HG03571 (cell line): Measurements from ENCODE around the gene KBTBD12.
"Not testable (repeated sequence)": the region's sequence is repeated elsewhere in the genome, so short reads cannot be mapped to it uniquely, and the experiment has no call there.

Experiments
- ATAC-seq: cut with Tn5 transposase; IDR thresholded peaks from one replicate; pipeline ENCODE4 v1.9.1; 2021; ENCODE audit not compliant: unreplicated experiment

Gene KBTBD12

GRCh38 chr3:127915115-127915936, at the start of gene KBTBD12:
TSS of gene KBTBD12 (plus strand) at chr3:127915232. CDS start at chr3:127923062, 7,830 bp downstream.
- ATAC-seq, result no peak

GRCh38 chr3:127865941-127866340, 49.1 kb upstream of the KBTBD12 start:
- ATAC-seq, result no peak

- ATAC-seq, result no peak
Measured at GRCh38 chr3:127867412-127867811, 47.6 kb upstream of the KBTBD12 start.

GRCh38 chr3:127867986-127868385, 47.0 kb upstream of the KBTBD12 start:
- ATAC-seq, result no peak

GRCh38 chr3:127870156-127870555, 44.9 kb upstream of the KBTBD12 start:
- ATAC-seq, result no peak

- ATAC-seq, result not testable (repeated sequence)
Measured at GRCh38 chr3:127874097-127874496, 40.9 kb upstream of the KBTBD12 start.

- ATAC-seq, result no peak
Measured at GRCh38 chr3:127881586-127881985, 33.4 kb upstream of the KBTBD12 start.

- no peak for ATAC-seq
Measured at GRCh38 chr3:127884041-127884440, 31.0 kb upstream of the KBTBD12 start.

- ATAC-seq, result no peak
Measured at GRCh38 chr3:127886231-127886955, 28.6 kb upstream of the KBTBD12 start.

GRCh38 chr3:127886956-127887231, 28.1 kb upstream of the KBTBD12 start:
- no peak for ATAC-seq

GRCh38 chr3:127887321-127887720, 27.7 kb upstream of the KBTBD12 start:
- ATAC-seq, result no peak

- ATAC-seq, result no peak
Measured at GRCh38 chr3:127888156-127888555, 26.9 kb upstream of the KBTBD12 start.

- ATAC-seq, result no peak
Measured at GRCh38 chr3:127888564-127889107, 26.4 kb upstream of the KBTBD12 start.

GRCh38 chr3:127889461-127889863, 25.6 kb upstream of the KBTBD12 start:
- no peak for ATAC-seq

- no peak for ATAC-seq
Measured at GRCh38 chr3:127889976-127890650, 24.9 kb upstream of the KBTBD12 start.

- not testable (repeated sequence) for ATAC-seq
Measured at GRCh38 chr3:127890651-127891290, 24.3 kb upstream of the KBTBD12 start.

- no peak for ATAC-seq
Measured at GRCh38 chr3:127894481-127894880, 20.6 kb upstream of the KBTBD12 start.

- ATAC-seq, result no peak
Measured at GRCh38 chr3:127899200-127899599, 15.8 kb upstream of the KBTBD12 start.

GRCh38 chr3:127899766-127900165, 15.3 kb upstream of the KBTBD12 start:
- no peak for ATAC-seq

GRCh38 chr3:127900536-127900935, 14.5 kb upstream of the KBTBD12 start:
- no peak for ATAC-seq

GRCh38 chr3:127902486-127902885, 12.5 kb upstream of the KBTBD12 start:
- no peak for ATAC-seq
